WTC11 (cell line): ENCODE data around the gene RABAC1. TPM values are rescaled to one million over a fixed set of nuclear protein-coding genes. Genes with fewer than 3 reads are reported as not detected.

ENCODE experiments used
- ATAC-seq: fragments of 200-7000 bp; cut with Tn5 transposase; 2 replicates; pipeline ENCODE4 v1.10.0; 2021; ENCODE audit warnings: mild to moderate bottlenecking, moderate library complexity
- CTCF ChIA-PET: fragments of 300-600 bp; sonication (Branson Sonifier 250); formaldehyde crosslinking; loops from one replicate; lab custom pipeline; 2021; ENCODE audit warnings: antibody characterized with exemption; lab: Charles Lee
- POLR2A ChIA-PET: fragments of 350-600 bp; sonication (Branson Sonifier 250); formaldehyde crosslinking; loops from one replicate; lab custom pipeline; 2021; ENCODE audit warnings: antibody characterized with exemption; lab: Charles Lee
- DNase-seq: peaks from one replicate; pipeline ENCODE4 v3.0.0; 2021; ENCODE audit warnings: low spot score
- H3K27ac Mint-ChIP-seq: 2 replicates; pipeline ENCODE4 v1.8.0; 2021; ENCODE audit warnings: mixed read lengths
- H3K27me3 Mint-ChIP-seq: 2 replicates; pipeline ENCODE4 v1.8.0; 2021; ENCODE audit warnings: low read depth, mild to moderate bottlenecking, moderate library complexity, mixed read lengths
- H3K36me3 Mint-ChIP-seq: 2 replicates; pipeline ENCODE4 v1.8.0; 2021; ENCODE audit warnings: mixed read lengths
- H3K4me1 Mint-ChIP-seq: 2 replicates; pipeline ENCODE4 v1.8.0; 2022; ENCODE audit warnings: mixed read lengths
- H3K4me3 Mint-ChIP-seq: 2 replicates; pipeline ENCODE4 v1.8.0; 2021; ENCODE audit warnings: mild to moderate bottlenecking, moderate library complexity, mixed read lengths
- H3K9me3 Mint-ChIP-seq: 2 replicates; pipeline ENCODE4 v1.8.0; 2021; ENCODE audit warnings: mixed read lengths
- ATF6 ChIP-seq: sonication (generic); formaldehyde crosslinking; IDR thresholded peaks from 2 replicates; pipeline ENCODE4 v1.8.1; 2023; ENCODE audit warnings: mild to moderate bottlenecking, missing genetic modification reagents
- E2F1 ChIP-seq: sonication (generic); formaldehyde crosslinking; IDR thresholded peaks from 2 replicates; pipeline ENCODE4 v1.8.0; 2022; ENCODE audit warnings: mild to moderate bottlenecking, missing genetic modification reagents
- E2F5 ChIP-seq: sonication (generic); formaldehyde crosslinking; IDR thresholded peaks from 2 replicates; pipeline ENCODE4 v1.8.1; 2022; ENCODE audit warnings: mild to moderate bottlenecking, moderate library complexity, missing genetic modification reagents
- ELF4 ChIP-seq: sonication (generic); formaldehyde crosslinking; IDR thresholded peaks from 2 replicates; pipeline ENCODE4 v1.8.1; 2022; ENCODE audit warnings: low read depth, mild to moderate bottlenecking, moderate library complexity, missing genetic modification reagents
- GRHL2 ChIP-seq: fragments of 250-450 bp; sonication (Bioruptor Pico); IDR thresholded peaks from 2 replicates; pipeline ENCODE4 v1.8.0; 2022; ENCODE audit warnings: mild to moderate bottlenecking, moderate library complexity; ENCODE audit not compliant: insufficient replicate concordance, severe bottlenecking
- NFATC4 ChIP-seq: fragments of 250-450 bp; sonication (Bioruptor Pico); IDR thresholded peaks from 2 replicates; pipeline ENCODE4 v1.9.0; 2021; ENCODE audit warnings: mild to moderate bottlenecking
- NR2C2 ChIP-seq: sonication (generic); formaldehyde crosslinking; IDR thresholded peaks from 2 replicates; pipeline ENCODE4 v1.8.0; 2022; ENCODE audit warnings: mild to moderate bottlenecking, missing genetic modification reagents
- SP1 ChIP-seq: sonication (generic); formaldehyde crosslinking; conservative IDR thresholded peaks from 2 replicates; pipeline ENCODE4 v1.8.1; 2022; ENCODE audit warnings: missing genetic modification reagents
- TEAD4 ChIP-seq: sonication (generic); formaldehyde crosslinking; IDR thresholded peaks from 2 replicates; pipeline ENCODE4 v1.8.0; 2022; ENCODE audit warnings: mild to moderate bottlenecking, missing genetic modification reagents
- USF1 ChIP-seq: sonication (generic); formaldehyde crosslinking; IDR thresholded peaks from 2 replicates; pipeline ENCODE4 v1.8.0; 2022; ENCODE audit warnings: mild to moderate bottlenecking, missing genetic modification reagents
- ZNF121 ChIP-seq: sonication (generic); formaldehyde crosslinking; IDR thresholded peaks from 2 replicates; pipeline ENCODE4 v1.8.0; 2023; ENCODE audit warnings: missing genetic modification reagents
- ZNF423 ChIP-seq: fragments of 250-450 bp; sonication (Bioruptor Pico); IDR thresholded peaks from 2 replicates; pipeline ENCODE4 v2.1.2; 2022; ENCODE audit warnings: mild to moderate bottlenecking, moderate library complexity
- ZNF425 ChIP-seq: fragments of 250-450 bp; sonication (Bioruptor Pico); conservative IDR thresholded peaks from 2 replicates; pipeline ENCODE4 v1.9.0; 2021; ENCODE audit warnings: mild to moderate bottlenecking
- total RNA-seq: library from RNA; stranded (reverse); gene quantifications from 3 replicates; pipeline ENCODE4 v1.2.3, GENCODE V29; 2021
- TF ChIP-seq, protein P1 (sequence below): sonication (generic); formaldehyde crosslinking; IDR thresholded peaks from 2 replicates; pipeline ENCODE4 v1.8.0; 2023; ENCODE audit warnings: missing genetic modification reagents, mild to moderate bottlenecking, borderline replicate concordance
- TF ChIP-seq, protein P2 (sequence below): fragments of 250-450 bp; sonication (Bioruptor Pico); IDR thresholded peaks from 2 replicates; pipeline ENCODE4 v1.9.0; 2021; ENCODE audit warnings: mild to moderate bottlenecking

RABAC1 gene
- total RNA-seq, 1 experiment from 2014 or later: 159 TPM

GRCh38 chr19:42005504-42005903 lies 46.4 kb upstream of the RABAC1 start:
- Mint-ChIP-seq H3K9me3 (no peaks in the 10 kb centered on the region), H3K27ac (no peak overlapping the region), H3K4me1 (peaks cover 8% of the 10 kb centered on the region; the same call in 1 of the 2 replicates), H3K4me3 (no peak overlapping the region), H3K27me3 (peaks cover 12% of the 10 kb centered on the region), H3K36me3 (peaks cover 37% of the 10 kb centered on the region)
- DNase-seq (no peak), ATAC-seq (no peak)
- TF ChIP-seq SP1 (CRISPR knock-in tag) (no peak), ZNF423 (CRISPR knock-in tag) (no peak), TEAD4 (CRISPR knock-in tag) (no peak), NFATC4 (no peak), ELF4 (CRISPR knock-in tag) (no peak), E2F5 (CRISPR knock-in tag) (no peak), GRHL2 (CRISPR knock-in tag) (no peak), E2F1 (CRISPR knock-in tag) (no peak), ATF6 (CRISPR knock-in tag) (no peak), ZNF425 (CRISPR knock-in tag) (no peak), USF1 (CRISPR knock-in tag) (no peak), ZNF121 (CRISPR knock-in tag) (no peak), NR2C2 (CRISPR knock-in tag) (no peak)
- TF ChIP-seq, protein P1, sequence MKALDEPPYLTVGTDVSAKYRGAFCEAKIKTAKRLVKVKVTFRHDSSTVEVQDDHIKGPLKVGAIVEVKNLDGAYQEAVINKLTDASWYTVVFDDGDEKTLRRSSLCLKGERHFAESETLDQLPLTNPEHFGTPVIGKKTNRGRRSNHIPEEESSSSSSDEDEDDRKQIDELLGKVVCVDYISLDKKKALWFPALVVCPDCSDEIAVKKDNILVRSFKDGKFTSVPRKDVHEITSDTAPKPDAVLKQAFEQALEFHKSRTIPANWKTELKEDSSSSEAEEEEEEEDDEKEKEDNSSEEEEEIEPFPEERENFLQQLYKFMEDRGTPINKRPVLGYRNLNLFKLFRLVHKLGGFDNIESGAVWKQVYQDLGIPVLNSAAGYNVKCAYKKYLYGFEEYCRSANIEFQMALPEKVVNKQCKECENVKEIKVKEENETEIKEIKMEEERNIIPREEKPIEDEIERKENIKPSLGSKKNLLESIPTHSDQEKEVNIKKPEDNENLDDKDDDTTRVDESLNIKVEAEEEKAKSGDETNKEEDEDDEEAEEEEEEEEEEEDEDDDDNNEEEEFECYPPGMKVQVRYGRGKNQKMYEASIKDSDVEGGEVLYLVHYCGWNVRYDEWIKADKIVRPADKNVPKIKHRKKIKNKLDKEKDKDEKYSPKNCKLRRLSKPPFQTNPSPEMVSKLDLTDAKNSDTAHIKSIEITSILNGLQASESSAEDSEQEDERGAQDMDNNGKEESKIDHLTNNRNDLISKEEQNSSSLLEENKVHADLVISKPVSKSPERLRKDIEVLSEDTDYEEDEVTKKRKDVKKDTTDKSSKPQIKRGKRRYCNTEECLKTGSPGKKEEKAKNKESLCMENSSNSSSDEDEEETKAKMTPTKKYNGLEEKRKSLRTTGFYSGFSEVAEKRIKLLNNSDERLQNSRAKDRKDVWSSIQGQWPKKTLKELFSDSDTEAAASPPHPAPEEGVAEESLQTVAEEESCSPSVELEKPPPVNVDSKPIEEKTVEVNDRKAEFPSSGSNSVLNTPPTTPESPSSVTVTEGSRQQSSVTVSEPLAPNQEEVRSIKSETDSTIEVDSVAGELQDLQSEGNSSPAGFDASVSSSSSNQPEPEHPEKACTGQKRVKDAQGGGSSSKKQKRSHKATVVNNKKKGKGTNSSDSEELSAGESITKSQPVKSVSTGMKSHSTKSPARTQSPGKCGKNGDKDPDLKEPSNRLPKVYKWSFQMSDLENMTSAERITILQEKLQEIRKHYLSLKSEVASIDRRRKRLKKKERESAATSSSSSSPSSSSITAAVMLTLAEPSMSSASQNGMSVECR (CRISPR knock-in tag): no peak
- TF ChIP-seq, protein P2, sequence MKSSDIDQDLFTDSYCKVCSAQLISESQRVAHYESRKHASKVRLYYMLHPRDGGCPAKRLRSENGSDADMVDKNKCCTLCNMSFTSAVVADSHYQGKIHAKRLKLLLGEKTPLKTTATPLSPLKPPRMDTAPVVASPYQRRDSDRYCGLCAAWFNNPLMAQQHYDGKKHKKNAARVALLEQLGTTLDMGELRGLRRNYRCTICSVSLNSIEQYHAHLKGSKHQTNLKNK (CRISPR knock-in tag): no peak
- CTCF ChIA-PET: no interaction called here
- POLR2A ChIA-PET: no interaction called here
